Keratinocyte (primary cell): ENCODE results near the gene SYT9. TPM values are rescaled to one million over a fixed set of nuclear protein-coding genes. Genes with fewer than 3 reads are reported as not detected.
A peak's percentile ranks its signal among the peaks of the same experiment; 100 is the strongest.

Experiments used
- DNase-seq: peaks from one replicate; pipeline ENCODE4 v3.0.0-alpha.2; 2011; ENCODE audit warnings: low read depth, missing footprints, low spot score
- FAIRE-seq: peaks from 2 replicates; lab custom pipeline; 2011; peaks lifted over from hg19 to GRCh38; lab: Jason Lieb, UNC
- H2AFZ ChIP-seq: 2 replicates; pipeline ENCODE4 v1.6.0; 2012; ENCODE audit warnings: low read length, control low read depth, inconsistent platforms; ENCODE audit not compliant: control insufficient read depth
- H3K27ac ChIP-seq: 2 replicates; pipeline ENCODE4 v1.5.1; 2011; ENCODE audit warnings: low read length; ENCODE audit not compliant: control insufficient read depth, insufficient read depth
- H3K27me3 ChIP-seq: 3 replicates; pipeline ENCODE4 v1.6.0; 2011; ENCODE audit warnings: low read length; ENCODE audit not compliant: control insufficient read depth, insufficient read depth; ENCODE audit errors: extremely low read depth
- H3K36me3 ChIP-seq, 2 experiments: 2 replicates in 1 of 2; 3 replicates in 1 of 2; pipeline ENCODE4 v1.5.1; 2011; ENCODE audit warnings: low read length in 2 of 2, mild to moderate bottlenecking in 1 of 2; ENCODE audit not compliant: control insufficient read depth in 2 of 2, insufficient read depth in 2 of 2; ENCODE audit errors: extremely low read depth in 1 of 2
- H3K4me1 ChIP-seq: 3 replicates; pipeline ENCODE4 v1.5.1; 2011; ENCODE audit warnings: low read length; ENCODE audit not compliant: control insufficient read depth, insufficient read depth; ENCODE audit errors: extremely low read depth
- H3K4me2 ChIP-seq: 3 replicates; pipeline ENCODE4 v1.6.0; 2011; ENCODE audit warnings: low read depth, low read length; ENCODE audit not compliant: control insufficient read depth, insufficient read depth; ENCODE audit errors: extremely low read depth
- H3K4me3 ChIP-seq, 3 experiments: fragments of 200-600 bp in 1 of 3; sonication (generic) in 1 of 3; 2 replicates in 2 of 3; 3 replicates in 1 of 3; pipeline ENCODE4 v1.5.1; 2011 to 2016; ENCODE audit warnings: low read length in 3 of 3, mild to moderate bottlenecking in 3 of 3, control low read depth in 2 of 3, inconsistent platforms in 1 of 3, low read depth in 1 of 3, mixed read lengths in 1 of 3, mixed run types in 1 of 3, moderate library complexity in 1 of 3; ENCODE audit not compliant: control insufficient read depth in 2 of 3, insufficient read depth in 2 of 3; ENCODE audit errors: extremely low read depth in 1 of 3
- H3K79me2 ChIP-seq: 2 replicates; pipeline ENCODE4 v1.6.0; 2012; ENCODE audit warnings: low read length; ENCODE audit not compliant: control insufficient read depth, insufficient read depth
- H3K9ac ChIP-seq: 3 replicates; pipeline ENCODE4 v1.6.0; 2011; ENCODE audit warnings: low read length; ENCODE audit not compliant: control insufficient read depth, insufficient read depth; ENCODE audit errors: extremely low read depth
- H3K9me1 ChIP-seq: 3 replicates; pipeline ENCODE4 v1.6.0; 2011; ENCODE audit warnings: low read length; ENCODE audit not compliant: control insufficient read depth, insufficient read depth; ENCODE audit errors: extremely low read depth
- H3K9me3 ChIP-seq: 2 replicates; pipeline ENCODE4 v1.5.1; 2012; ENCODE audit warnings: low read depth, low read length; ENCODE audit not compliant: control insufficient read depth
- H4K20me1 ChIP-seq: 3 replicates; pipeline ENCODE4 v1.6.0; 2011; ENCODE audit warnings: low read length; ENCODE audit not compliant: control insufficient read depth, insufficient read depth; ENCODE audit errors: extremely low read depth
- CTCF ChIP-seq, 3 experiments: IDR thresholded peaks in 1 of 3; conservative IDR thresholded peaks in 1 of 3; optimal IDR thresholded peaks in 1 of 3; 2 replicates in 2 of 3; 3 replicates in 1 of 3; pipeline versions ENCODE3 to v1.5.1; 2011; ENCODE audit warnings: low read length in 3 of 3, mild to moderate bottlenecking in 3 of 3, moderate library complexity in 2 of 3, control low read depth in 1 of 3, inconsistent platforms in 1 of 3; ENCODE audit not compliant: insufficient read depth in 2 of 3; ENCODE audit errors: extremely low read depth in 1 of 3
- EZH2 ChIP-seq: IDR thresholded peaks from one replicate; pipeline ENCODE4 v1.6.1; 2012; ENCODE audit warnings: inconsistent platforms, mild to moderate bottlenecking, low read length, moderate library complexity
- dilution Hi-C: fragments of 300-500 bp; cut with MboI; formaldehyde crosslinking; loops from one replicate; pipeline ENCODE4 v1.7.0; 2020; ENCODE audit warnings: low sequenced_read_pairs; ENCODE audit not compliant: extremely low pct_ligation_motif_present
- polyA plus RNA-seq, 5 experiments: library from polyadenylated mRNA; depleted of rRNA in 3 of 5; stranded (reverse) in 3 of 5; stranded (forward) in 1 of 5; unstranded in 1 of 5; fragments of >200 nt; gene quantifications; 1 replicate in 1 of 5; 2 replicates in 3 of 5; 3 replicates in 1 of 5; pipeline versions ENCODE4 v1.2.1 to v1.2.3, GENCODE V29; 2011 to 2012; ENCODE audit warnings: missing spikeins in 2 of 5, low read depth in 1 of 5, low replicate concordance in 1 of 5

The SYT9 gene
- polyA plus RNA-seq, 1 donor (not counting 4 experiments of a cell fraction or from before 2014, with no cell fraction given) = not detected

- H3K27ac ChIP-seq = peak within 1 kb of the TSS; percentile 61
- H3K36me3 ChIP-seq = no peaks in the 10 kb centered on the region
- dilution Hi-C loops = no loop called here
- H3K4me2 ChIP-seq = peak within 1 kb of the TSS; percentile 89
- H3K4me1 ChIP-seq = peaks cover 14% of the 10 kb centered on the region
- TF ChIP-seq CTCF (optimal IDR thresholded peaks at IDR 0.05 in 1 of 3, IDR thresholded peaks at IDR 0.05 in 1 of 3, conservative IDR thresholded peaks at IDR 0.05 in 1 of 3; ENCODE audit: extremely low read depth in 1 of 3, insufficient read depth in 2 of 3, low read length in 3 of 3) = peak; percentile 74 to 87 (median 75)
- TF ChIP-seq EZH2 = no peak
- H3K9ac ChIP-seq = peak within 1 kb of the TSS; percentile 71
- no peak for DNase-seq
- no peaks in the 10 kb centered on the region for H3K9me3 ChIP-seq
- peak; percentile 75 for FAIRE-seq
- no peaks in the 10 kb centered on the region for H4K20me1 ChIP-seq
- peak within 1 kb of the TSS; percentile 90 for H2AFZ ChIP-seq
- peak within 1 kb of the TSS; percentile 71 to 88 (median 73) for H3K4me3 ChIP-seq
- peaks cover 4% of the 10 kb centered on the region for H3K27me3 ChIP-seq
- H3K79me2 ChIP-seq = no peaks in the 10 kb centered on the region
- no peaks in the 10 kb centered on the region for H3K9me1 ChIP-seq
Observed at GRCh38 chr11:7513234-7514098, 261.8 kb downstream of the SYT9 start, which contains the start of gene PPFIBP2. PPFIBP2 (plus strand) TSS chr11:7513999; CDS start chr11:7549476, 35,477 bp downstream.

GRCh38 chr11:7514099-7514591 lies 262.4 kb downstream of the SYT9 start:
- Histone ChIP-seq H3K4me2 (peak overlapping the region; percentile 89), H3K79me2 (no peaks in the 10 kb centered on the region), H3K36me3 (no peaks in the 10 kb centered on the region), H3K4me3 (peak overlapping the region; percentile 71 to 88 (median 73)), H3K27me3 (peaks cover 4% of the 10 kb centered on the region), H2AFZ (peak overlapping the region; percentile 90), H3K9ac (peak overlapping the region; percentile 71), H3K27ac (no peak overlapping the region), H3K4me1 (peaks cover 14% of the 10 kb centered on the region), H4K20me1 (no peaks in the 10 kb centered on the region), H3K9me1 (no peaks in the 10 kb centered on the region), H3K9me3 (no peaks in the 10 kb centered on the region)
- FAIRE-seq = no peak
- TF ChIP-seq EZH2 = peak; percentile 63
- no peak for TF ChIP-seq CTCF (optimal IDR thresholded peaks at IDR 0.05 in 1 of 3, IDR thresholded peaks at IDR 0.05 in 1 of 3, conservative IDR thresholded peaks at IDR 0.05 in 1 of 3; ENCODE audit: extremely low read depth in 1 of 3, insufficient read depth in 2 of 3, low read length in 3 of 3)
- no peak for DNase-seq
- dilution Hi-C loops = no loop called here
